ENCODE data around the gene RPL41.
A peak's percentile ranks its signal among the peaks of the same experiment; 100 is the strongest.

The RPL41 gene

GRCh38 chr12:56119361-56119796 is 2.9 kb downstream of the RPL41 start:
- Histone ChIP-seq H3K27ac (peak overlapping the region; percentile 93), H3K79me2 (ENCODE audit: insufficient read depth, low read depth) (peaks cover 15% of the 10 kb centered on the region), H3K4me1 (ENCODE audit: low read depth, poor library complexity, severe bottlenecking) (peaks cover 23% of the 10 kb centered on the region), H3K4me2 (peak overlapping the region; percentile 79), H3K27me3 (ENCODE audit: insufficient read depth, low read depth) (no peaks in the 10 kb centered on the region), H4K20me1 (ENCODE audit: insufficient read depth) (no peaks in the 10 kb centered on the region), H2AFZ (ENCODE audit: low read depth) (peak overlapping the region; percentile 54), H3K4me3 (IDR thresholded peaks at IDR 0.05; ENCODE audit: insufficient read depth, low read depth, low read length) (peak overlapping the region; percentile 73), H3K9ac (peak overlapping the region; percentile 95; the same call in 1 of the 2 replicates), H3K36me3 (ENCODE audit: insufficient read depth) (peaks cover 4% of the 10 kb centered on the region; the same call in 1 of the 2 replicates)
- TF ChIP-seq CTCF (conservative IDR thresholded peaks at IDR 0.05; ENCODE audit: low read depth, low read length): peak; percentile 100

GRCh38 chr12:56120158-56120846 is 3.9 kb downstream of the RPL41 start:
- Histone ChIP-seq H3K27me3 (ENCODE audit: insufficient read depth, low read depth) (no peaks in the 10 kb centered on the region), H3K9ac (no peak overlapping the region), H3K36me3 (ENCODE audit: insufficient read depth) (peaks cover 4% of the 10 kb centered on the region; the same call in 1 of the 2 replicates), H3K27ac (no peak overlapping the region), H2AFZ (ENCODE audit: low read depth) (peak overlapping the region; percentile 54; the same call in 1 of the 2 replicates), H3K4me1 (ENCODE audit: low read depth, poor library complexity, severe bottlenecking) (peaks cover 23% of the 10 kb centered on the region), H4K20me1 (ENCODE audit: insufficient read depth) (no peaks in the 10 kb centered on the region), H3K4me2 (peak overlapping the region; percentile 79; the same call in 1 of the 2 replicates), H3K79me2 (ENCODE audit: insufficient read depth, low read depth) (peaks cover 15% of the 10 kb centered on the region), H3K4me3 (IDR thresholded peaks at IDR 0.05; ENCODE audit: insufficient read depth, low read depth, low read length) (no peak overlapping the region)
- TF ChIP-seq CTCF (conservative IDR thresholded peaks at IDR 0.05; ENCODE audit: low read depth, low read length): no peak

GRCh38 chr12:56121204-56121870 is 4.9 kb downstream of the RPL41 start:
- TF ChIP-seq CTCF (conservative IDR thresholded peaks at IDR 0.05; ENCODE audit: low read depth, low read length): no peak
- Histone ChIP-seq H4K20me1 (ENCODE audit: insufficient read depth) (no peaks in the 10 kb centered on the region), H3K4me3 (IDR thresholded peaks at IDR 0.05; ENCODE audit: insufficient read depth, low read depth, low read length) (no peak overlapping the region), H3K4me1 (ENCODE audit: low read depth, poor library complexity, severe bottlenecking) (peaks cover 29% of the 10 kb centered on the region), H3K9ac (no peak overlapping the region), H3K36me3 (ENCODE audit: insufficient read depth) (peaks cover 4% of the 10 kb centered on the region; the same call in 1 of the 2 replicates), H3K27ac (no peak overlapping the region), H3K79me2 (ENCODE audit: insufficient read depth, low read depth) (peaks cover 15% of the 10 kb centered on the region), H3K4me2 (no peak overlapping the region), H2AFZ (ENCODE audit: low read depth) (no peak overlapping the region), H3K27me3 (ENCODE audit: insufficient read depth, low read depth) (no peaks in the 10 kb centered on the region)

- Histone ChIP-seq H4K20me1 (ENCODE audit: insufficient read depth) (no peaks in the 10 kb centered on the region), H3K4me3 (IDR thresholded peaks at IDR 0.05; ENCODE audit: insufficient read depth, low read depth, low read length) (no peak overlapping the region), H3K9ac (no peak overlapping the region), H3K4me2 (no peak overlapping the region), H3K36me3 (ENCODE audit: insufficient read depth) (no peaks in the 10 kb centered on the region), H3K79me2 (ENCODE audit: insufficient read depth, low read depth) (peaks cover 2% of the 10 kb centered on the region; the same call in 1 of the 2 replicates), H3K4me1 (ENCODE audit: low read depth, poor library complexity, severe bottlenecking) (peaks cover 42% of the 10 kb centered on the region), H3K27me3 (ENCODE audit: insufficient read depth, low read depth) (no peaks in the 10 kb centered on the region), H3K27ac (no peak overlapping the region), H2AFZ (ENCODE audit: low read depth) (no peak overlapping the region)
- TF ChIP-seq CTCF (conservative IDR thresholded peaks at IDR 0.05; ENCODE audit: low read depth, low read length): no peak
Measured at GRCh38 chr12:56122637-56123036, 6.2 kb downstream of the RPL41 start.

All from KMS-11 (cell line).